CD4-positive, CD25-positive, alpha-beta regulatory T cell (primary cell): ENCODE measurements around the gene RPS6KA2. TPM values are rescaled to one million over a fixed set of nuclear protein-coding genes. Genes with fewer than 3 reads are reported as not detected.

ENCODE experiments used
- ATAC-seq, 2 donors: fragments of 150-1000 bp; cut with Tn5 transposase; one replicate each; pipeline ENCODE4 v1.10.0; 2021; ENCODE audit warnings: low read depth in 2 of 2, moderate number of reproducible peaks in 2 of 2, moderate library complexity in 1 of 2
- DNase-seq, 3 donors: peaks; one replicate each; pipeline versions ENCODE4 v3.0.0 to v3.0.0-alpha.2; 2012 to 2022; ENCODE audit warnings: mixed read lengths in 1 of 3
- H3K27ac ChIP-seq: one replicate; pipeline ENCODE4 v1.7.0; 2013; ENCODE audit warnings: mild to moderate bottlenecking, low read length; ENCODE audit not compliant: insufficient read depth, poor library complexity, severe bottlenecking
- H3K27me3 ChIP-seq: one replicate; pipeline ENCODE4 v1.7.0; 2013; ENCODE audit warnings: low read length; ENCODE audit not compliant: control insufficient read depth, insufficient read depth
- H3K36me3 ChIP-seq: one replicate; pipeline ENCODE4 v1.7.0; 2013; ENCODE audit warnings: mild to moderate bottlenecking, low read length, moderate library complexity; ENCODE audit not compliant: control insufficient read depth, insufficient read depth
- H3K4me1 ChIP-seq: 2 replicates; pipeline ENCODE4 v1.7.0; 2013; ENCODE audit warnings: mild to moderate bottlenecking, low read length; ENCODE audit not compliant: insufficient read depth, control insufficient read depth, poor library complexity, severe bottlenecking
- H3K4me3 ChIP-seq: one replicate; pipeline ENCODE4 v1.7.0; 2013; ENCODE audit warnings: low read depth, mild to moderate bottlenecking, low read length, moderate library complexity
- H3K9me3 ChIP-seq, 2 experiments: 1 replicate in 1 of 2; 2 replicates in 1 of 2; pipeline ENCODE4 v1.7.0; 2013; ENCODE audit warnings: low read length in 2 of 2, mild to moderate bottlenecking in 1 of 2, moderate library complexity in 1 of 2; ENCODE audit not compliant: control insufficient read depth in 2 of 2
- H3K27ac Mint-ChIP-seq, 3 donors: one replicate each; pipeline ENCODE4 v1.8.0; 2020 to 2022; ENCODE audit warnings: mild to moderate bottlenecking in 3 of 3, mixed read lengths in 3 of 3, moderate library complexity in 2 of 3
- H3K27me3 Mint-ChIP-seq: one replicate; pipeline ENCODE4 v1.8.0; 2022; ENCODE audit warnings: mild to moderate bottlenecking, mixed read lengths
- H3K36me3 Mint-ChIP-seq: one replicate; pipeline ENCODE4 v1.8.0; 2020; ENCODE audit warnings: mixed read lengths
- H3K4me1 Mint-ChIP-seq, 4 donors: one replicate each; pipeline ENCODE4 v1.8.0; 2020 to 2022; ENCODE audit warnings: mixed read lengths in 4 of 4, mild to moderate bottlenecking in 1 of 4
- H3K4me3 Mint-ChIP-seq, 4 donors: one replicate each; pipeline ENCODE4 v1.8.0; 2020 to 2022; ENCODE audit warnings: mild to moderate bottlenecking in 4 of 4, mixed read lengths in 4 of 4, moderate library complexity in 3 of 4
- H3K9me3 Mint-ChIP-seq, 7 donors: one replicate each; pipeline ENCODE4 v1.8.0; 2020 to 2022; ENCODE audit warnings: mixed read lengths in 7 of 7, mild to moderate bottlenecking in 3 of 7, moderate library complexity in 2 of 7
- polyA plus RNA-seq, 4 donors: library from polyadenylated mRNA; unstranded; fragments of 300-500 nt; fragmentation: Illumina TruSeq; gene quantifications; one replicate each; pipeline ENCODE4 v1.2.3, GENCODE V29; 2021
- total RNA-seq: library from RNA; stranded (reverse); gene quantifications from one replicate; pipeline ENCODE4 v1.2.3, GENCODE V29; 2022

The RPS6KA2 gene
- total and polyA plus RNA-seq, 5 donors from 2014 or later, result 3.3 to 7.4 (median 5.2) TPM

DNA sequence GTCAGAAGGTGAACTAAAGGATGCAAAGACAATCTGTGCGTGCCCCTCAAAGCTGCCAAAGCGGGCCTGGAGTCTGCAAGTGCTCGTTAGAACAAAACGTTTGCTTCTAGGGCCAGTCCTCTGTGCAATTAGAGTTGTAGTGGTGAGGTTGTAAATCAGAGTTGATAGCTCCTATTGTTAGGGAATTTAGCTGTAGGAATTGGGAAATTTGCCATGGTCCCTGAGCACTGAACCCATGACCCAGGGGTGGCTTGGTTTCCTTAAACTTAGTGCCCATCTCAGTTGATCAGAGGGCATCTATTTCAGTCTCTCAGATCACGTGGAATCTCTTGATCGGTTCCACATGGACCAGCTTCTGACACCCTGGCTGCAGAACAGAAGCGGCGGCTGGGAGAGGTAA, 18.8 kb upstream of the RPS6KA2 start:
- no peaks in the 10 kb centered on the region for H3K36me3 ChIP-seq
- H3K27me3 ChIP-seq, result peaks cover 3% of the 10 kb centered on the region
- H3K4me1 ChIP-seq, result no peaks in the 10 kb centered on the region
- Mint-ChIP-seq H3K4me1 (no peaks in the 10 kb centered on the region), H3K9me3 (peaks cover 0 to 10% (median 2%) of the 10 kb centered on the region in 7 donors), H3K27me3 (peaks cover 8% of the 10 kb centered on the region), H3K27ac (no peak overlapping the region), H3K36me3 (no peaks in the 10 kb centered on the region), H3K4me3 (no peak overlapping the region)
- ATAC-seq (no peak), DNase-seq (no peak)
- H3K9me3 ChIP-seq, result peaks cover 3 to 8% of the 10 kb centered on the region in 2 experiments
- no peak overlapping the region for H3K4me3 ChIP-seq
- no peak overlapping the region for H3K27ac ChIP-seq

DNA sequence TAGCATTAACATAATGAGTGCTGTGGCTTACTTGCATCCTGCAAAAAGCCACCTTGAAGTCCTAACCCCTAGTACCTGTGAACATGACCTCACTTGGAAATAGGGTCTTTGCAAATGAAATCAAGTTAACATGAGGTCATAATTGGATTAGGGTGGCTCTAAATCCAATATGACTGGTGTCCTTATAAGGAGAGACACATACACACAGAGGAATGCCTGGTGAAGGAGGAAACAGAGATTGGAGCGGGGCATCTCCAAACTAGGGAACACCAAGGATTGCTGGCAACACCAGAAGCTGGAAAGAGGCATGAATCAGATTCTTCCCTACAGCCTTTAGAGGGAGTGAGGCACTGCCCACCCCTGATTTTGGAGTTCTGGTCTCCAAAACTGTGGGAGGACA, 17.6 kb upstream of the RPS6KA2 start:
- ATAC-seq (no peak), DNase-seq (no peak)
- Histone ChIP-seq H3K4me3 (no peak overlapping the region), H3K4me1 (peaks cover 4% of the 10 kb centered on the region), H3K9me3 (peaks cover 3 to 8% of the 10 kb centered on the region in 2 experiments), H3K27ac (no peak overlapping the region), H3K36me3 (no peaks in the 10 kb centered on the region), H3K27me3 (peaks cover 8% of the 10 kb centered on the region)
- Mint-ChIP-seq H3K4me3 (no peak overlapping the region), H3K4me1 (peaks cover 0 to 4% (median 3%) of the 10 kb centered on the region in 4 donors), H3K36me3 (peaks cover 1% of the 10 kb centered on the region), H3K27ac (no peak overlapping the region), H3K27me3 (peaks cover 20% of the 10 kb centered on the region), H3K9me3 (peaks cover 0 to 10% (median 2%) of the 10 kb centered on the region in 7 donors)

DNA sequence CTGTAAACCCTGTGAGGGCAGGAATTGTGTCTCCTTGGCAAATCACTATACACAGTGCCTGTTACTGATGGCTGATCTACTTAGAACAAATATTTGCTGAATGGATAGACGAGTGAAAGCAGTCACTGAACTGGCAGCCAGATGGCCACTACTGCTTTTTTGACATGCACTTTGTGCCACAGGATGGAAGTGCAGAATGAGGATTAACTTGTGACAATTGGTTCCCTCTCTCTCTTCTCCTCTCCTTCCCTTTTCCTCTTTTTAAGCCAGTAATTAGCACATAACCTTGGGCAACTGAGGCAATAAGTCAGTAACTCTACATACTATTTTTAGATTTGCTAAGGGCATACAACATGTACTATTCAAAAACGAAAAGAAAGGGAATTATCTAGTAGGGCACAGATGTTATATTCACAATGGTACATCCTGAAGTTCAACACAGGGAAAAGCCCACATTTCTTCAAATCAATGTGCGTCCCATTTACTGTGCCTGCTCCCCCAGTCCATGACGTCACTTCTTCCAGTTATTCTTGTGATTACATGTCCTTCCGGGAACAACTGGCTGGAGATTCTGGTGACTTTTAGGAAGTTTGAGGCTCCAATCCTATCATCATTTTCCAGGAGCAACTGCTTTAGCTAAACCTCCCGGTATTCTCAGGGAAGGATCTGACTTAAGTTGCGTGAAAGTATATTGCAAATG, 17.0 kb upstream of the RPS6KA2 start:
- H3K4me3 Mint-ChIP-seq, result no peak overlapping the region

DNA sequence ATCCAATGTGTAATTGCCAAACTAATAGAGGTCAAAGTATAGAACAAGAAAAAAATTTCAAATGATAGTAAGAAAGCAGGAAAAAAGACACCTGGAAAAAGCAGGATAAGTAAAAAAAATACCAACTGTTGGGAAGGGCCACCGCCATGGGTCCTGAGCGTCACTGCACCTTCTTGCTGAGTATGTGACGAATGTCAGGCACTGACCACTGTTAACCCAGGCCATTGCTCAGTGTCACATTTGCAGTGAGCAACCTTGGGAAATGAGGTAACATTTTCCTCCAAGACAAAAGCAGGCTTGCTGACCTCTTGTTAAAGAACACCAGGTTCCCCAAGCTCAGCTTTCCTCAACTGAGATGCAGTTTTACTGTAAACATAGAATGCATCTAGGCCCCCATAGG, 15.6 kb upstream of the RPS6KA2 start:
- ATAC-seq (no peak), DNase-seq (no peak)
- Mint-ChIP-seq H3K36me3 (peaks cover 4% of the 10 kb centered on the region), H3K27ac (no peak overlapping the region), H3K27me3 (peaks cover 40% of the 10 kb centered on the region), H3K4me1 (peaks cover 0 to 8% (median 4%) of the 10 kb centered on the region in 4 donors), H3K4me3 (no peak overlapping the region), H3K9me3 (peaks cover 0 to 10% (median 2%) of the 10 kb centered on the region in 7 donors)
- Histone ChIP-seq H3K27me3 (peaks cover 13% of the 10 kb centered on the region), H3K4me3 (no peak overlapping the region), H3K4me1 (peaks cover 4% of the 10 kb centered on the region), H3K9me3 (peaks cover 3 to 8% of the 10 kb centered on the region in 2 experiments), H3K36me3 (no peaks in the 10 kb centered on the region), H3K27ac (no peak overlapping the region)

More for the DNA sequence above, 17.0 kb upstream of the RPS6KA2 start:
- Histone ChIP-seq H3K4me1 (peaks cover 4% of the 10 kb centered on the region), H3K27me3 (peaks cover 13% of the 10 kb centered on the region), H3K36me3 (no peaks in the 10 kb centered on the region), H3K27ac (no peak overlapping the region), H3K4me3 (no peak overlapping the region), H3K9me3 (peaks cover 3 to 8% of the 10 kb centered on the region in 2 experiments)
- H3K9me3 Mint-ChIP-seq, result peaks cover 0 to 10% (median 2%) of the 10 kb centered on the region in 7 donors
- peaks cover 27% of the 10 kb centered on the region for H3K27me3 Mint-ChIP-seq
- H3K36me3 Mint-ChIP-seq, result peaks cover 4% of the 10 kb centered on the region
- H3K27ac Mint-ChIP-seq, result no peak overlapping the region
- peaks cover 0 to 8% (median 4%) of the 10 kb centered on the region in 4 donors for H3K4me1 Mint-ChIP-seq
- ATAC-seq (no peak), DNase-seq (no peak)

DNA sequence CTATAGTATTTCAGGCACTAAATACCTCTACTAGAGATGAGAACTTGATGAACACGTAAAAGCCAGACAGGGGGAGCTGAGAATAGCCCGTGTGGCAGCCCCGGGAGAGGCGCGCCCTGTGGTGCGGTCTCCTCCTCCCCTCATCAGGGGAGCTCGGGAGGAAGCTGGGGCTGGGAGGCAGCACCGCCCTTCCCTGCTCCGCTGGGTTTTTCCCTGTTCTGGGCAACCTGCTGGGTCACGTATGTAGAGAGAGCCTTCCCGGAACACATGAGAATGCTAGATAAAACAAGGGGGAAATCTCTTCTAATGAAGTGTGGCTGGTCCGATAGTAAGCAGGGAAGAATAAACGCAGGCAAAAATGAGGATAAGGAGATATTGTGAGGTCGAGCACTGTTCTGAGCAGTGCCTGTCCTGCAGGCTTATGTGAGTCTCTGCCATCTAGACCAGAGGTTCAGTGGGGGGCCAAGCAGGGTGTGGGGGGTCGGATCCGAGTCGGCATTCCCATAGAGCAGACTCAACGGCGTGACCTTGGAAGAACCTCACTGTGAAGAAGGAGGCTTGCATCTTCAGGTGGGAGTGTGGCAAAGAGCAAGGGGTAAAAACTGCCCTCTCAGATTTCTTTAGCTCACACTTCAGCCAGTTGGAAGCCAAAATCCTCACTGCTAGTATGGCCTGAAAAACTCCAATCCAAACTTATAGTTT, 13.4 kb upstream of the RPS6KA2 start:
- Histone ChIP-seq H3K4me3 (no peak overlapping the region), H3K4me1 (peaks cover 4% of the 10 kb centered on the region), H3K9me3 (peaks cover 3 to 8% of the 10 kb centered on the region in 2 experiments), H3K36me3 (no peaks in the 10 kb centered on the region), H3K27ac (no peak overlapping the region), H3K27me3 (peaks cover 13% of the 10 kb centered on the region)
- H3K27ac Mint-ChIP-seq, result no peak overlapping the region
- peaks cover 0 to 8% (median 4%) of the 10 kb centered on the region in 4 donors for H3K4me1 Mint-ChIP-seq
- ATAC-seq, result no peak
- DNase-seq, result no peak
- H3K9me3 Mint-ChIP-seq, result peaks cover 0 to 10% (median 2%) of the 10 kb centered on the region in 7 donors
- H3K27me3 Mint-ChIP-seq, result peaks cover 52% of the 10 kb centered on the region
- H3K4me3 Mint-ChIP-seq, result no peak overlapping the region
- peaks cover 4% of the 10 kb centered on the region for H3K36me3 Mint-ChIP-seq

DNA sequence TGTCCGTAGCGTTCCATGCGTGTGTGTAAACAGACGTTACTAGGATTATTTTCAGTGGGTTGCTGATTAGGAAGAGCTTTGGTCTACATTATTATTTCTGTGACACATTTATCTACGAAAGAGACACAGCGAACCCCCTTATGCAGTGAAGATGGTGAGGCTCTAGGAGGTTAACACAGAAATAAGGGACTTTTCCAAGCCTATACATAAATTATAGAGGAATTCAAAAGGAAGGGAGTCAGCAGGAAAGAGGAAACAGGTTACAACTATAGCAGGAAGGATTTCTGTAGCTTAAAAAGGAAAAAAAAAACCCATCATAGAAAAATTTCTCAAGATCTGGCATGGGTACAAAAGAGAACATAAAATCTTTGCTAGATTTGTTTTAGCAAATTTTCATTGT, 12.9 kb upstream of the RPS6KA2 start:
- H3K4me3 ChIP-seq, result no peak overlapping the region
- Mint-ChIP-seq H3K9me3 (peaks cover 0 to 10% (median 2%) of the 10 kb centered on the region in 7 donors), H3K27ac (no peak overlapping the region), H3K4me1 (peaks cover 0 to 8% (median 4%) of the 10 kb centered on the region in 4 donors), H3K27me3 (peaks cover 56% of the 10 kb centered on the region), H3K36me3 (peaks cover 4% of the 10 kb centered on the region), H3K4me3 (no peak overlapping the region)
- H3K9me3 ChIP-seq, result peaks cover 3 to 8% of the 10 kb centered on the region in 2 experiments
- DNase-seq, result no peak
- H3K36me3 ChIP-seq, result no peaks in the 10 kb centered on the region
- H3K27me3 ChIP-seq, result peaks cover 13% of the 10 kb centered on the region
- ATAC-seq, result no peak
- no peak overlapping the region for H3K27ac ChIP-seq
- peaks cover 4% of the 10 kb centered on the region for H3K4me1 ChIP-seq

DNA sequence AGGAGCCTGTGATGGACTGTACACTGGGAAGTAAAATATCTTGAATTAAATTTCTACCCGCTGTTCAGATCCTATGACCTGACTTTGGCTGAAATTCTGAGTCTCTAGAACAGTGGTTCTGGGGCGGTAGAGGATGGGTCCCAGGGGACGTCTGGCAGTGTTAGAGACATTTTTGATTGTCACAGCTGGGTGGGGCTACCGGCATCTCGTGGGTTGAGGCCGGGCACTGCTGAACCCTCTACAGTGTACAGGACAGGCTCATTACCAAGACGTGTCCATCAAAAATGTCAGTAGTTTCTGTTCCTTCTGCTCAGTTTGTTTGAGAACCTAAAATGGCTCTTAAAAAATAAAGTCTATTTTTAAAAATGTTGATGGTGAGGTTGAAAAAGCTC, 11.5 kb upstream of the RPS6KA2 start:
- Mint-ChIP-seq H3K4me3 (no peak overlapping the region), H3K9me3 (peaks cover 0 to 5% (median 2%) of the 10 kb centered on the region in 7 donors), H3K27ac (no peak overlapping the region), H3K27me3 (peaks cover 56% of the 10 kb centered on the region), H3K4me1 (peaks cover 0 to 8% (median 4%) of the 10 kb centered on the region in 4 donors), H3K36me3 (peaks cover 9% of the 10 kb centered on the region)
- peaks cover 2 to 4% of the 10 kb centered on the region in 2 experiments for H3K9me3 ChIP-seq
- DNase-seq (no peak), ATAC-seq (no peak)
- H3K27me3 ChIP-seq, result peaks cover 11% of the 10 kb centered on the region
- H3K36me3 ChIP-seq, result no peaks in the 10 kb centered on the region
- H3K4me1 ChIP-seq, result peaks cover 4% of the 10 kb centered on the region
- H3K27ac ChIP-seq, result no peak overlapping the region
- H3K4me3 ChIP-seq, result no peak overlapping the region
